CD1c-positive myeloid dendritic cell (primary cell): ENCODE data around the gene SAMD8.
"Not testable (repeated sequence)": the region's sequence is repeated elsewhere in the genome, so short reads cannot be mapped to it uniquely, and the experiment has no call there.

Experiments used
- DNase-seq: peaks from one replicate; pipeline ENCODE4 v3.0.0-alpha.2; 2016; ENCODE audit errors: extremely low spot score

The SAMD8 gene

GRCh38 chr10:75195035-75195763 lies 83.7 kb downstream of the SAMD8 start:
- DNase-seq, result no peak

GRCh38 chr10:75197066-75197465 lies 85.6 kb downstream of the SAMD8 start:
- DNase-seq, result no peak

- DNase-seq, result no peak
Measured at GRCh38 chr10:75197906-75198305, 86.5 kb downstream of the SAMD8 start.

GRCh38 chr10:75199949-75200348 lies 88.5 kb downstream of the SAMD8 start:
- not testable (repeated sequence) for DNase-seq

GRCh38 chr10:75201793-75202307 lies 90.4 kb downstream of the SAMD8 start:
- DNase-seq, result no peak

GRCh38 chr10:75202321-75203045 lies 91.0 kb downstream of the SAMD8 start:
- peak; percentile 5 for DNase-seq

- not testable (repeated sequence) for DNase-seq
Measured at GRCh38 chr10:75203046-75203620, 91.7 kb downstream of the SAMD8 start.

GRCh38 chr10:75203724-75204123 lies 92.3 kb downstream of the SAMD8 start:
- no peak for DNase-seq

- no peak for DNase-seq
Measured at GRCh38 chr10:75205908-75206307, 94.5 kb downstream of the SAMD8 start.

- DNase-seq, result not testable (repeated sequence)
Measured at GRCh38 chr10:75206638-75207037, 95.2 kb downstream of the SAMD8 start.

- DNase-seq, result no peak
Measured at GRCh38 chr10:75207079-75207856, 95.8 kb downstream of the SAMD8 start.

- DNase-seq, result no peak
Measured at GRCh38 chr10:75207857-75208144, 96.3 kb downstream of the SAMD8 start.

- no peak for DNase-seq
Measured at GRCh38 chr10:75208181-75208580, 96.7 kb downstream of the SAMD8 start.

GRCh38 chr10:75209086-75209920 lies 97.8 kb downstream of the SAMD8 start:
- DNase-seq, result peak; percentile 29

- DNase-seq, result peak; percentile 81
Measured at GRCh38 chr10:75209921-75210281, 98.4 kb downstream of the SAMD8 start.

- DNase-seq, result peak; percentile 97
Measured at GRCh38 chr10:75210282-75211006, 99.0 kb downstream of the SAMD8 start, which contains the start of gene VDAC2. Gene VDAC2, plus strand, starts transcription at chr10:75210796. Its CDS starts 363 bp downstream, at chr10:75211159.

GRCh38 chr10:75211007-75211691 lies 99.7 kb downstream of the SAMD8 start:
- peak; percentile 46 for DNase-seq

- no peak for DNase-seq
Measured at GRCh38 chr10:75212343-75212742, 100.9 kb downstream of the SAMD8 start.

GRCh38 chr10:75220274-75220673 lies 108.8 kb downstream of the SAMD8 start:
- no peak for DNase-seq

GRCh38 chr10:75221492-75221891 lies 110.0 kb downstream of the SAMD8 start:
- DNase-seq, result not testable (repeated sequence)
